ENCODE measurements around the gene LDLRAD2. TPM values are rescaled to one million over a fixed set of nuclear protein-coding genes. Genes with fewer than 3 reads are reported as not detected.

The LDLRAD2 gene
- total RNA-seq, 1 donor from 2014 or later = 0.17 TPM

GRCh38 chr1:21814981-21815582 lies 3.0 kb downstream of the LDLRAD2 start:
- DNase-seq (ENCODE audit: low read depth) = no peak
- no peak for TF ChIP-seq CTCF (conservative IDR thresholded peaks at IDR 0.05; ENCODE audit: low read depth, low read length)
- H3K4me3 ChIP-seq (ENCODE audit: low read depth, low read length) = no peak overlapping the region

GRCh38 chr1:21815724-21816321 lies 3.8 kb downstream of the LDLRAD2 start:
- TF ChIP-seq CTCF (conservative IDR thresholded peaks at IDR 0.05; ENCODE audit: low read depth, low read length) = no peak
- no peak overlapping the region for H3K4me3 ChIP-seq (ENCODE audit: low read depth, low read length)
- DNase-seq (ENCODE audit: low read depth) = no peak

GRCh38 chr1:21816602-21817302 lies 4.7 kb downstream of the LDLRAD2 start:
- no peak overlapping the region for H3K4me3 ChIP-seq (ENCODE audit: low read depth, low read length)
- TF ChIP-seq CTCF (conservative IDR thresholded peaks at IDR 0.05; ENCODE audit: low read depth, low read length) = no peak
- peak; percentile 38 for DNase-seq (ENCODE audit: low read depth)

DNA sequence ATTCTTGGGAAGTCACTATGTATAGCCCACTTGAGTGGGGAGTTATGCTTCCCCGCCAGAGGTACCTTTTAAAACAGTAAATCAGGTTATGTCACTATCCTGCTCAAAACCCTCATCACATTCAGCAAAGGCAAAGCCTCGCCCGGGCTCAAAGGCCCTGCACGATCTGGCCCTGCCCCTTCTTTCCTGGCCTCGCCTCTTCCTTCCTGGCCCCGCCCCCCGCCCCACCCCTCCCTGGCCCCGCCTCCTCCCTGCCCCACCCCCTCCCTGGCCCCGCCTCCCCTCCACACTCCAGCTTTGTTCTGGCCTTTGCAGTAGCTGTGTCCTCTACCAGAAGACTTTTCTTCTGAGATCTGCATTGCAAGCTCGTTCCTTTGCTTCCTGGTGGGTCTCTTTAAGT lies 6.6 kb downstream of the LDLRAD2 start:
- no peak for DNase-seq (ENCODE audit: low read depth)
- TF ChIP-seq CTCF (conservative IDR thresholded peaks at IDR 0.05; ENCODE audit: low read depth, low read length) = no peak
- H3K4me3 ChIP-seq (ENCODE audit: low read depth, low read length) = no peak overlapping the region

GRCh38 chr1:21820597-21821232 lies 8.7 kb downstream of the LDLRAD2 start:
- DNase-seq (ENCODE audit: low read depth) = no peak
- no peak for TF ChIP-seq CTCF (conservative IDR thresholded peaks at IDR 0.05; ENCODE audit: low read depth, low read length)
- H3K4me3 ChIP-seq (ENCODE audit: low read depth, low read length) = no peak overlapping the region

DNA sequence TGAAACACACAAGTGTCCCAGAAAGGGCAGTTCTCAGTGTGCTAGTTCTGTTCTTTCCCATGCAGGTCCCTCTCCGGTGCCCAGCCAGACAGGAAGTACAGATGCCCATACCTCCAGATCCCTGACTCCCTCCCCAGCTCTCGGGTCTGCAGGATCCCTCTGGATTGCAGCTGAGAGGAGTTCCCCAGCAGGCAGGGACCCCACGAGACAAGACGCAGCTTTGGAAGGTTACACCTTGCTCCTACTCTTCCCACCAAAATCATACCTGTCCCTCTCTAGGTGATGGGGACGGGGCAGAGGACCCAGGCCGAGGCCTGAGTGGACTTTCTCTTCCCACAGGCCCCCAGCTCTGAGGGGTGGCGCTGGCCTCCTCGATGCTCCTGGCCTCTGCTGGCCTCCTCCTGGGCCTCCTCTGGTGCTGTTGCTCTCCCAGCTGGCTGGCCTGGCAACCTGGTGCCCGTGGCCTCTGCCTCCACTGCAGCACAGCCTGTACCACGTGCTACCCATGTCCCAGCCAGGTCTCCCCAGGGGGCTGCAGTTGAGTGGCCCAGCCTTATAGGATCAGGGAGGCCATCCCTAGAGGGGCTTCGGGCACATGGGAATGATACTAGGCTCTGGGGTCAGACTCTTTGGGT lies 9.4 kb downstream of the LDLRAD2 start:
- no peak overlapping the region for H3K4me3 ChIP-seq (ENCODE audit: low read depth, low read length)
- no peak for DNase-seq (ENCODE audit: low read depth)
- TF ChIP-seq CTCF (conservative IDR thresholded peaks at IDR 0.05; ENCODE audit: low read depth, low read length) = no peak

Data from epithelial cell of proximal tubule (primary cell).